Ramos (cell line): Measurements from ENCODE around the gene TMEM165.

Experiments used
- in situ Hi-C: fragments of 300-500 bp; cut with MboI; formaldehyde crosslinking; loops from one replicate; pipeline ENCODE4 v1.14.3; 2022; ENCODE audit warnings: low sequenced_read_pairs; ENCODE audit not compliant: unreplicated experiment

TMEM165 gene

GRCh38 chr4:55395529-55396307 lies at the start of gene TMEM165:
Gene TMEM165 (plus strand): TSS chr4:55395957. CDS start chr4:55396190, 233 bp downstream.
- in situ Hi-C loops = no loop called here

GRCh38 chr4:55345980-55346850 lies 49.5 kb upstream of the TMEM165 start, which contains the start of gene SRD5A3:
Gene SRD5A3 (plus strand): TSS chr4:55346242. CDS start chr4:55346337, 95 bp downstream.
- in situ Hi-C loops = no loop called here

- in situ Hi-C loops = no loop called here
Measured at GRCh38 chr4:55346851-55347255, 48.9 kb upstream of the TMEM165 start.

GRCh38 chr4:55347610-55348228 lies 48.0 kb upstream of the TMEM165 start:
- in situ Hi-C loops = no loop called here

- in situ Hi-C loops = no loop called here
Measured at GRCh38 chr4:55348466-55348865, 47.3 kb upstream of the TMEM165 start.

- in situ Hi-C loops = loop anchor here (10.0 to 25.0 kb wide), 2 partner anchors 204 to 511 kb away; partner anchors contain the start of gene EXOC1
Measured at GRCh38 chr4:55350870-55351269, 44.9 kb upstream of the TMEM165 start.

- in situ Hi-C loops = loop anchor here (10.0 to 25.0 kb wide), 2 partner anchors 203 to 510 kb away; partner anchors contain the start of gene EXOC1
Measured at GRCh38 chr4:55351824-55352223, 43.9 kb upstream of the TMEM165 start.

- in situ Hi-C loops = loop anchor here (10.0 to 25.0 kb wide), 2 partner anchors 202 to 510 kb away; partner anchors contain the start of gene EXOC1
Measured at GRCh38 chr4:55352726-55353125, 43.0 kb upstream of the TMEM165 start.

- in situ Hi-C loops = loop anchor here (10.0 to 25.0 kb wide), 2 partner anchors 202 to 509 kb away; partner anchors contain the start of gene EXOC1
Measured at GRCh38 chr4:55353228-55353747, 42.5 kb upstream of the TMEM165 start.

- in situ Hi-C loops = loop anchor here (10.0 to 25.0 kb wide), 2 partner anchors 200 to 508 kb away; partner anchors contain the start of gene EXOC1
Measured at GRCh38 chr4:55354648-55355047, 41.1 kb upstream of the TMEM165 start.

GRCh38 chr4:55355555-55355954 lies 40.2 kb upstream of the TMEM165 start:
- in situ Hi-C loops = loop anchor here (10.0 to 25.0 kb wide), 2 partner anchors 199 to 507 kb away; partner anchors contain the start of gene EXOC1

GRCh38 chr4:55356991-55357461 lies 38.7 kb upstream of the TMEM165 start:
- in situ Hi-C loops = loop anchor here (10.0 to 25.0 kb wide), 2 partner anchors 198 to 505 kb away; partner anchors contain the start of gene EXOC1

GRCh38 chr4:55358246-55358645 lies 37.5 kb upstream of the TMEM165 start:
- in situ Hi-C loops = loop anchor here (10.0 to 25.0 kb wide), 2 partner anchors 197 to 504 kb away; partner anchors contain the start of gene EXOC1

GRCh38 chr4:55358668-55359067 lies 37.1 kb upstream of the TMEM165 start:
- in situ Hi-C loops = loop anchor here (10.0 to 25.0 kb wide), 2 partner anchors 196 to 504 kb away; partner anchors contain the start of gene EXOC1

GRCh38 chr4:55359397-55359916 lies 36.3 kb upstream of the TMEM165 start:
- in situ Hi-C loops = loop anchor here (10.0 to 25.0 kb wide), 2 partner anchors 195 to 503 kb away; partner anchors contain the start of gene EXOC1

GRCh38 chr4:55362938-55363337 lies 32.8 kb upstream of the TMEM165 start:
- in situ Hi-C loops = loop anchor here (25.0 kb wide), 1 partner anchor 499 kb away; the partner anchor contains the start of gene EXOC1

GRCh38 chr4:55363691-55364351 lies 31.9 kb upstream of the TMEM165 start:
- in situ Hi-C loops = loop anchor here (25.0 kb wide), 1 partner anchor 498 kb away; the partner anchor contains the start of gene EXOC1

- in situ Hi-C loops = loop anchor here (25.0 kb wide), 1 partner anchor 497 kb away; the partner anchor contains the start of gene EXOC1
Measured at GRCh38 chr4:55364691-55365344, 30.9 kb upstream of the TMEM165 start.
